HepG2 (cell line): ENCODE measurements around the gene MBOAT7. TPM values are rescaled to one million over a fixed set of nuclear protein-coding genes. Genes with fewer than 3 reads are reported as not detected.

Experiments used
- AGO1 ChIP-seq: fragments of 200-400 bp; formaldehyde crosslinking; IDR thresholded peaks from 2 replicates; pipeline ENCODE4 v1.6.1; 2017; ENCODE audit warnings: mild to moderate bottlenecking, low read depth, low read length, moderate library complexity; ENCODE audit not compliant: poor library complexity, severe bottlenecking
- CHD2 ChIP-seq: IDR thresholded peaks from 2 replicates; pipeline ENCODE4 v1.6.1; 2011; ENCODE audit warnings: low read depth, low read length, improper control_type of control experiment
- FIP1L1 ChIP-seq: fragments of 200-400 bp; formaldehyde crosslinking; IDR thresholded peaks from 2 replicates; pipeline ENCODE4 v1.6.1; 2018; ENCODE audit warnings: low read depth, mild to moderate bottlenecking, low read length, moderate library complexity, borderline replicate concordance; ENCODE audit not compliant: insufficient read depth
- HHEX ChIP-seq: IDR thresholded peaks from 2 replicates; pipeline ENCODE4 v1.6.1; 2016; ENCODE audit warnings: control low read depth
- ISL2 ChIP-seq: sonication (generic); formaldehyde crosslinking; IDR thresholded peaks from 2 replicates; pipeline ENCODE4 v1.5.0; 2020; ENCODE audit warnings: missing genetic modification reagents
- MTA1 ChIP-seq: sonication (generic); formaldehyde crosslinking; IDR thresholded peaks from 2 replicates; pipeline ENCODE4 v1.4.0; 2020; ENCODE audit warnings: missing genetic modification reagents, mild to moderate bottlenecking, borderline replicate concordance
- MTF2 ChIP-seq: sonication (generic); formaldehyde crosslinking; IDR thresholded peaks from 2 replicates; pipeline ENCODE4 v1.5.0; 2020; ENCODE audit warnings: missing genetic modification reagents, borderline replicate concordance
- PCBP1 ChIP-seq: fragments of 200-400 bp; formaldehyde crosslinking; IDR thresholded peaks from 2 replicates; pipeline ENCODE4 v1.6.1; 2017; ENCODE audit warnings: mild to moderate bottlenecking, low read depth, low read length, borderline replicate concordance
- RBFOX2 ChIP-seq: fragments of 200-400 bp; formaldehyde crosslinking; IDR thresholded peaks from 2 replicates; pipeline ENCODE4 v1.6.1; 2017; ENCODE audit warnings: low read depth, mild to moderate bottlenecking, low read length
- RBM39 ChIP-seq: fragments of 200-400 bp; formaldehyde crosslinking; IDR thresholded peaks from one replicate; pipeline ENCODE4 v1.6.1; 2018; ENCODE audit warnings: antibody characterized with exemption, mild to moderate bottlenecking, low read depth, low read length; ENCODE audit not compliant: poor library complexity, severe bottlenecking
- ZBTB20 ChIP-seq: sonication (generic); formaldehyde crosslinking; IDR thresholded peaks from 2 replicates; pipeline ENCODE4 v1.8.1; 2023; ENCODE audit warnings: missing genetic modification reagents, low read depth, mild to moderate bottlenecking, borderline replicate concordance
- ZNF432 ChIP-seq: sonication (generic); formaldehyde crosslinking; IDR thresholded peaks from 2 replicates; pipeline ENCODE4 v1.5.0; 2020; ENCODE audit warnings: missing genetic modification reagents, mild to moderate bottlenecking, borderline replicate concordance
- ZNF564 ChIP-seq: sonication (generic); formaldehyde crosslinking; IDR thresholded peaks from 2 replicates; pipeline ENCODE4 v1.8.1; 2023; ENCODE audit warnings: mild to moderate bottlenecking, missing genetic modification reagents
- ZNF709 ChIP-seq: sonication (generic); formaldehyde crosslinking; IDR thresholded peaks from 2 replicates; pipeline ENCODE4 v1.5.0; 2020; ENCODE audit warnings: mild to moderate bottlenecking, missing genetic modification reagents
- ZNF713 ChIP-seq: sonication (generic); formaldehyde crosslinking; IDR thresholded peaks from 2 replicates; pipeline ENCODE4 v1.4.0; 2020; ENCODE audit warnings: mild to moderate bottlenecking, missing genetic modification reagents
- ZNF792 ChIP-seq: IDR thresholded peaks from 2 replicates; pipeline ENCODE4 v1.6.1; 2016
- ZSCAN31 ChIP-seq: sonication (generic); formaldehyde crosslinking; IDR thresholded peaks from 2 replicates; pipeline ENCODE4 v1.5.0; 2020; ENCODE audit warnings: low read depth, mild to moderate bottlenecking, missing genetic modification reagents
- polyA plus RNA-seq, 8 experiments: library from polyadenylated mRNA; depleted of rRNA in 3 of 8; stranded (reverse) in 7 of 8; unstranded in 1 of 8; fragments of >200 nt; fragmentation: Illumina TruSeq in 4 of 8; extraction: Trizol in 4 of 8; gene quantifications; 2 replicates each; pipeline versions ENCODE4 v1.2.1 to v1.2.3, GENCODE V29; 2011 to 2016; ENCODE audit warnings: low read depth in 4 of 8, missing spikeins in 1 of 8, mixed read lengths in 1 of 8; ENCODE audit not compliant: insufficient read depth in 1 of 8
- total RNA-seq, 5 experiments: library from RNA; depleted of rRNA; stranded (reverse); fragments of >200 nt; fragmentation: Illumina TruSeq; extraction: Trizol; gene quantifications; 2 replicates each; pipeline ENCODE4 v1.2.3, GENCODE V29; 2016; ENCODE audit warnings: low read depth in 1 of 5
- TF ChIP-seq, protein P1 (sequence below): sonication (generic); formaldehyde crosslinking; IDR thresholded peaks from 2 replicates; pipeline ENCODE4 v1.4.0; 2020; ENCODE audit warnings: low read depth, missing genetic modification reagents
- TF ChIP-seq, protein P2 (sequence below): sonication (generic); formaldehyde crosslinking; conservative IDR thresholded peaks from 2 replicates; pipeline ENCODE4 v1.8.0; 2022; ENCODE audit warnings: missing genetic modification reagents
- TF ChIP-seq, protein P3 (sequence below): sonication (generic); formaldehyde crosslinking; IDR thresholded peaks from 2 replicates; pipeline ENCODE4 v1.4.0; 2020; ENCODE audit warnings: missing genetic modification reagents
- TF ChIP-seq, protein P4 (sequence below): sonication (generic); formaldehyde crosslinking; IDR thresholded peaks from 2 replicates; pipeline ENCODE4 v1.5.0; 2020; ENCODE audit warnings: missing genetic modification reagents

The MBOAT7 gene
- total and polyA plus RNA-seq, 2 of the 13 experiments (the other 11 are each of a cell fraction or from before 2014, with no cell fraction given), result 22.2 to 25.5 TPM

DNA sequence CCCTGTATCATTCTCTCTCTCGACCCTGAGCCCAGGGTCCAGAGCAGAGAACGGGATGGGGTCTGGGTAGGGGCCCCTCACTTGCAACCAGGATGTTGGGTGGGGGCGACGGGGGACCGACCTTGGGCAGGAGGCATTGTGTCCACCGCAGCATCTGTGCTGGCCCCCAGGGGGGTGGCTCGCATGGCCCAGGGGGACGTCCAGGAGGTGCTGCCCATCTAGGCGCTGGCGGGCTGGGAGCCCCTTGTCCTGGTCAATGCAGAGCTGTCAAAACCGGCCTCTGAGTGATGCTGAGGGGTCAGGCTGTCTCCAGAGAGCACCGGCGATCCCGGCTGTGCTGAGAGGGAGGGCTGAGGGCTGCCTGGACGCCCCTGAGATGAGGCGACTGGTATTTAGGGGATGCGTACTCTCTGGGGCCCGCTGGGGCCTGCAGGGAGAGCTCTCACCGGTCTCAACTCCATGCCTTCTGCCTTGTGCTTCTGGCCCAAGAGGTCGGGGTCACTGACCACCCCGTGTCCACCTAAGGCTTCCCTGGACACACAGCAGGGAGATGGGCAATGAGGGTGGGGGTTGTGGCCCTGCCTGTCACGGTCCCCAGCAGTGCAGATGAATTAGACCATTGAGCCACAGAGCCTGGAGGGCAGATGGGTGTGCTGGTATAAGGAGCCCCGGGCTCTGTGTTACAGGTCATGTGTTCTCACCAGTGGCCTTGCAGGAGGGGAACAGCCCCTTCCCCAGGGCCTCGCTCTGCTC lies 19.9 kb upstream of the MBOAT7 start (continued):
- TF ChIP-seq, protein P1, sequence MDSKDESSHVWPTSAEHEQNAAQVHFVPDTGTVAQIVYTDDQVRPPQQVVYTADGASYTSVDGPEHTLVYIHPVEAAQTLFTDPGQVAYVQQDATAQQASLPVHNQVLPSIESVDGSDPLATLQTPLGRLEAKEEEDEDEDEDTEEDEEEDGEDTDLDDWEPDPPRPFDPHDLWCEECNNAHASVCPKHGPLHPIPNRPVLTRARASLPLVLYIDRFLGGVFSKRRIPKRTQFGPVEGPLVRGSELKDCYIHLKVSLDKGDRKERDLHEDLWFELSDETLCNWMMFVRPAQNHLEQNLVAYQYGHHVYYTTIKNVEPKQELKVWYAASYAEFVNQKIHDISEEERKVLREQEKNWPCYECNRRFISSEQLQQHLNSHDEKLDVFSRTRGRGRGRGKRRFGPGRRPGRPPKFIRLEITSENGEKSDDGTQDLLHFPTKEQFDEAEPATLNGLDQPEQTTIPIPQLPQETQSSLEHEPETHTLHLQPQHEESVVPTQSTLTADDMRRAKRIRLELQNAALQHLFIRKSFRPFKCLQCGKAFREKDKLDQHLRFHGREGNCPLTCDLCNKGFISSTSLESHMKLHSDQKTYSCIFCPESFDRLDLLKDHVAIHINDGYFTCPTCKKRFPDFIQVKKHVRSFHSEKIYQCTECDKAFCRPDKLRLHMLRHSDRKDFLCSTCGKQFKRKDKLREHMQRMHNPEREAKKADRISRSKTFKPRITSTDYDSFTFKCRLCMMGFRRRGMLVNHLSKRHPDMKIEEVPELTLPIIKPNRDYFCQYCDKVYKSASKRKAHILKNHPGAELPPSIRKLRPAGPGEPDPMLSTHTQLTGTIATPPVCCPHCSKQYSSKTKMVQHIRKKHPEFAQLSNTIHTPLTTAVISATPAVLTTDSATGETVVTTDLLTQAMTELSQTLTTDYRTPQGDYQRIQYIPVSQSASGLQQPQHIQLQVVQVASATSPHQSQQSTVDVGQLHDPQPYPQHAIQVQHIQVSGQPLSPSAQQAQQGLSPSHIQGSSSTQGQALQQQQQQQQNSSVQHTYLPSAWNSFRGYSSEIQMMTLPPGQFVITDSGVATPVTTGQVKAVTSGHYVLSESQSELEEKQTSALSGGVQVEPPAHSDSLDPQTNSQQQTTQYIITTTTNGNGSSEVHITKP (CRISPR knock-in tag), result no peak
- TF ChIP-seq HHEX (no peak), ZNF564 (peak; percentile 24; the same call in 1 of the 2 replicates), RBM39 (peak; percentile 46), ZBTB20 (CRISPR knock-in tag) (0 out of 2 replicates have a peak, but pooled peaks have one; percentile 4), RBFOX2 (peak; percentile 71), CHD2 (0 out of 2 replicates have a peak, but pooled peaks have one; percentile 37), MTF2 (CRISPR knock-in tag) (no peak), ZSCAN31 (peak; percentile 19; the same call in 1 of the 2 replicates), ISL2 (CRISPR knock-in tag) (no peak), ZNF713 (no peak), ZNF792 (CRISPR knock-in tag) (no peak), FIP1L1 (no peak), AGO1 (peak; percentile 98), PCBP1 (0 out of 2 replicates have a peak, but pooled peaks have one; percentile 48), MTA1 (0 out of 2 replicates have a peak, but pooled peaks have one; percentile 6), ZNF709 (CRISPR knock-in tag) (no peak), ZNF432 (CRISPR knock-in tag) (no peak)
- TF ChIP-seq, protein P2, sequence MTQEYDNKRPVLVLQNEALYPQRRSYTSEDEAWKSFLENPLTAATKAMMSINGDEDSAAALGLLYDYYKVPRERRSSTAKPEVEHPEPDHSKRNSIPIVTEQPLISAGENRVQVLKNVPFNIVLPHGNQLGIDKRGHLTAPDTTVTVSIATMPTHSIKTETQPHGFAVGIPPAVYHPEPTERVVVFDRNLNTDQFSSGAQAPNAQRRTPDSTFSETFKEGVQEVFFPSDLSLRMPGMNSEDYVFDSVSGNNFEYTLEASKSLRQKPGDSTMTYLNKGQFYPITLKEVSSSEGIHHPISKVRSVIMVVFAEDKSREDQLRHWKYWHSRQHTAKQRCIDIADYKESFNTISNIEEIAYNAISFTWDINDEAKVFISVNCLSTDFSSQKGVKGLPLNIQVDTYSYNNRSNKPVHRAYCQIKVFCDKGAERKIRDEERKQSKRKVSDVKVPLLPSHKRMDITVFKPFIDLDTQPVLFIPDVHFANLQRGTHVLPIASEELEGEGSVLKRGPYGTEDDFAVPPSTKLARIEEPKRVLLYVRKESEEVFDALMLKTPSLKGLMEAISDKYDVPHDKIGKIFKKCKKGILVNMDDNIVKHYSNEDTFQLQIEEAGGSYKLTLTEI (CRISPR knock-in tag), result no peak
- TF ChIP-seq, protein P3, sequence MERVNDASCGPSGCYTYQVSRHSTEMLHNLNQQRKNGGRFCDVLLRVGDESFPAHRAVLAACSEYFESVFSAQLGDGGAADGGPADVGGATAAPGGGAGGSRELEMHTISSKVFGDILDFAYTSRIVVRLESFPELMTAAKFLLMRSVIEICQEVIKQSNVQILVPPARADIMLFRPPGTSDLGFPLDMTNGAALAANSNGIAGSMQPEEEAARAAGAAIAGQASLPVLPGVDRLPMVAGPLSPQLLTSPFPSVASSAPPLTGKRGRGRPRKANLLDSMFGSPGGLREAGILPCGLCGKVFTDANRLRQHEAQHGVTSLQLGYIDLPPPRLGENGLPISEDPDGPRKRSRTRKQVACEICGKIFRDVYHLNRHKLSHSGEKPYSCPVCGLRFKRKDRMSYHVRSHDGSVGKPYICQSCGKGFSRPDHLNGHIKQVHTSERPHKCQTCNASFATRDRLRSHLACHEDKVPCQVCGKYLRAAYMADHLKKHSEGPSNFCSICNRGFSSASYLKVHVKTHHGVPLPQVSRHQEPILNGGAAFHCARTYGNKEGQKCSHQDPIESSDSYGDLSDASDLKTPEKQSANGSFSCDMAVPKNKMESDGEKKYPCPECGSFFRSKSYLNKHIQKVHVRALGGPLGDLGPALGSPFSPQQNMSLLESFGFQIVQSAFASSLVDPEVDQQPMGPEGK (CRISPR knock-in tag), result peak; percentile 33
- TF ChIP-seq, protein P4, sequence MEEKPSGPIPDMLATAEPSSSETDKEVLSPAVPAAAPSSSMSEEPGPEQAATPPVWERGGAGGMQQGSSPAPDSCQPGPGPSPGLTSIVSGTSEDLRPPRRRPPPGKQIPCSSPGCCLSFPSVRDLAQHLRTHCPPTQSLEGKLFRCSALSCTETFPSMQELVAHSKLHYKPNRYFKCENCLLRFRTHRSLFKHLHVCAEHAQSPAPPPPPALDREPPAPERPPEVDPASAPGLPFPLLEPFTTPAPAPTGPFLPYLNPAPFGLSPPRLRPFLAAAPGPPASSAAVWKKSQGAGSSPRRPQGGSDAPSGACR (CRISPR knock-in tag), result no peak
